HG03575 (cell line): ENCODE data around the gene DIMT1.
A peak's percentile ranks its signal among the peaks of the same experiment; 100 is the strongest.

Experiments
- ATAC-seq: cut with Tn5 transposase; IDR thresholded peaks from one replicate; pipeline ENCODE4 v1.9.1; 2021; ENCODE audit not compliant: unreplicated experiment, insufficient number of reproducible peaks, low FRiP score; ENCODE audit errors: extremely low read depth

DIMT1 gene

DNA sequence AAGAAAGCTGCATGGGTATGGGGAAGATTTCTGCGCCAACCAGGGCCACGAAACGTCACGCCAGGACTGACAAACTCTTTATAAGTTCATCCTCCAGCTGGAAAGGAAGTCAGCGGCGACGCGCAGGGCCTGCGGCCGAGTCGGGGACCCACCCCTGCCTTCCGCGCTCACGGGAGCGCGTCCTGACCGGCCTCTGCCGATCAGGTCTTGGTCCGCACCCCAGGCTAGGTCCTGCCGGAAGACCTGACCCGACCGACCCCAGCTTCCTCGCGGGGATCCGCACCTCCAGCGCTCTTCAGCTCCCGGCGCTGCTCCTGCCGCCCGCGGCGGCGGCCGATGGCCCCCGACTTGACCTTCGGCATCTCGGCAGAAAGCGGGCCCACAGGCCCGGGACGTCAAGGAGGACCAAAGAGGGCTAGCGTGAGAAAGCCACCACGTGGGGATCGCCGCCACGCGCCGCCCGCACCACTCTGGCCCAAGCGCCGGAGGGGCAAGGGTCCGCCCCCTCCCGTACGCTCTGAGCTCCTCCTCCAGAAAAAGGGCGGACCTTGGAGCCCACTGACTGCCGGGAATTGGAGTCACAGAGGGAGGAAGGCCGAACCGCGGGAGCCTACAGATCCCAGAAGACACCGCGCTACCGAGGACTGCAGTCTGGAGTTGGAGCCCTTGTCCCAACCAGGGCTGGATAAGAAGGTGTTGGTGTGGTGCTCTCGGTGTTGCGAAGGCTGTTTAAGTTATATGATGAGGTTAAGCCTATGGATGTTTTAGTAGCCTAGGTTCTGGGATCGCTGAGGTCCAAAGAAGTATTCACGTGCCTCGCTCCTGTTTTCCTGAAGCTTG lies at the start of gene DIMT1:
Gene DIMT1, minus strand, starts transcription at position 495 of the 840 bp plus-strand sequence. Its CDS starts 133 bp downstream, at position 362.
- peak; percentile 92 for ATAC-seq

DNA sequence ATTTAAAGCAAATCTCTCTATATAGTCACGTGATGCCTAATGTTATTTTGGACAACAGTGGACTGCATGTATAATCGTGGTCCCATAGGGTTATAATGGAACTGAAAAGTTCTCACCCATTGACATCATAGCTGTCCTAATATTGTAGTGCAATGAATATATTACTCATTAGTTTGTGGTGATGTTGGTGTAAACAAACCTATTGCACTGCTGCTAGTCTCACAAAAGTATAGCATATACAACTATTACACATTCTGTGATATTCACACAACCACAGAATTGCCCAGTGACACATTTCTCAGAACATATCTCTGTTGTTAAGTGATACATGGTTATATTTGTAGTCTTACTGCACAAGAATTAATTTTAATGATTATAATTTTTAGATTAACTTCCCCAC lies 46.6 kb upstream of the DIMT1 start:
- no peak for ATAC-seq

DNA sequence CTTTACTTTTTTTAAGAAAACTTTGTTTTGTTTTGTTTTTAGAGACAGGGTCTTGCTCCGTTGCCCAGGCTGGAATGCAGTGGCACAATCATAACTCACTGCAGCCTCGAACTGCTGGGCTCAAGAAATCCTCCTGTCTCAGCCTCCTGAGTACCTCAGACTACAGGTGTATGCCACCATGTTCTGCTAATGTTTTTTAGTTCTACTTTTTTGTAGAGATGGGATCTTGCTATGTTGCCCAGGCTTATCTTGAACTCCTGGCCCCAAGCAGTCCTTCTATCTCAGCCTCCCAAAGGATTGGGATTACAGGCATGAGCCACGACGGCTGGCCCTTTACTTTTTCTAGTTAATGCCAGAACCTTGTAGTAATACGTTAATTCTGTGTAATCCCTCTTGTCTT lies 44.8 kb upstream of the DIMT1 start:
- ATAC-seq, result no peak

DNA sequence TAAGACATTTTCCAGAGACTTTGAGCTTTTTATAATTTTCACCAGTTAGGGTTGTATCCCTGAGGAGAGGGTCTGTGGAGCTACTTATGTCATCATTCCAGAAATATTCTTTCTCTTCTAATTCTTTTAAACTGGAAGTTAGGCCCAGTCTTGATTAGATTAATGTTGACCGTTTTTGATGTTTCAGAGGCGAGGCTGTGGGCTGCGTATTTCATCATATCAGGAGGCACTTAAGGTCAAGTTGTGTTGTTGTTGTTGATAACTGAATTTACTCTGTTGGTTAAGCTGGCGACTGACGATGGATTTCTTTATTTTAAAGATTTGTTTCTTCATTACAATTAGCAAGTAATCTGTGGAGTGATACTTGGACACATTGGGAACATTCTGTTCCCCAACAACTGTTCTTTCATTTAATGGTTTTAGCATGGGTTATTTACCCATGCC lies 28.9 kb upstream of the DIMT1 start:
- no peak for ATAC-seq

DNA sequence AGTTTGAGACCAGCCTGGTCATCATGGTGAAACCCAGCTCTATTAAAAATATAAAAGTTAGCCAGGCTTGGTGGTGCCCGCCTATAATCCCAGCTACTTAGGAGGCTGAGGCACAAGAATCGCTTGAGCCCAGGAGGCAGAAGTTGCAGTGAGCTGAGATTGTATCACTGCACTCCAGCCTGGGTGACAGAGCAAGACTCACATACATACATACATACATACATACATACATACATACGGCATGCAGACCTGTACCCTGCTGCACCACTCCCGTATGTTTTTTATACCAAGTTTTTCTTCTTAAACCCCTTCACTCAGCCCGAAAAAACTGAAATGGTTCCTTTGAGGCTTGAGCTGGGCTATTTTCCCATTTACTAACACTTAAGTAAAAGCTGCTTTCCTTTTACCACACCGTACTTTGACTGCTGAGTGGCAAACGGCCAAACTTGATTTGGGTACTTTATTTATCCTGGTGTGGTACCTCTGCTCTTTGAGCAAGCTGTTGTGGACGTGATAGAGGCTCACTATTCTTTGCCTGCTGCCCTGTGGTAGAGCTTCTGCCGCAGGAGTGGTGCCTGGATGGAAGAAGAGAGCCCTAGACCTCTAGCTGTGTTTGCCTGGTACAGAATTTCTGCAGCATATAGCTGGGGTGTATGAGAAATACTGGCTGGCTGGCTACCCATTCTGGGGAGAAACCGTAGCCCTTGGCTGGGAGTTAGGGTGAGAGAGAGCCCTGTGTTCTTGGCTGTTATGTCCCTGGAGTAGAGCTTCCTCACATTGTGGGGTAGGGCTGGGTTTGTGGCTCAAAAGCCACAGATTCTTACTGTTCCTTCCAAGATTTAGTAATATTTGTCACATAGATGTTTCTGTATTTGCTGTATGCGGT lies 28.3 kb upstream of the DIMT1 start:
- no peak for ATAC-seq

DNA sequence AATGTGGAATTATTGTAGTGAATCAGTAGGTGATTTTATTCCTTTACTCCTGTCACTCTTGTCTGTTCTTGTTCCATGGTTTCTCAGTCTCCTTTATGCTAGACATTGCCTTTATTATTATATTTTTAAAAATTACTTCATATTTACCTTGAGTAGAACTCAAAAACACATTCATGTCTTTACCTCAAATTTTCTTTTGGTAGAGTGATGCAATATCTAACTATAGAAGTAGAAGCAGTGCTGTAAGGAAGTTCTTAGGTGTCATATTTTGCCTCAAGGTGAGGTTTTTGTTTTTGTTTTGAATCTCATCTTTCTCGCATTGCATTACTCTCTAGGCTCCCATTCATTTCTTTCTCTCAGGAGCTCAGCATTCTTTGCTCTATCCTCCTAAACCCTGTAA lies 21.1 kb upstream of the DIMT1 start:
- ATAC-seq, result no peak

DNA sequence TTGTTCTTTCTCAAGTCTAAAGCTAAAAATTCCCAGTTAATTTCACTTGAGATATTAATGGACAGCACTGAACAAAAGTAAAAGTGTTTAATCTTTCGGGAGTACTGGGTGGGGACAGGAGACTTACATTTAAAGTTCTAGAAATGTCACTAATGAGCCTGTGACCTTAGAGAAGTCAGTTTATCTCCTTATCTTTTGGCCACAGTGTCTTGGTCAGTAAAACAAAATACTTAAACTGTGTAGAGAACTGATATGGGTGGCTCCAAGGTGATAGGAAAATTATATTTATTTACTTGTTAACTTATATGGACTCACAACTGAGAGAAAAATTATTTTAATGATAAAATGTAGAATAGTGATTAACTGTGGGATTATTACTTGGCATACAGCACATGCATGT lies 17.7 kb upstream of the DIMT1 start:
- no peak for ATAC-seq

DNA sequence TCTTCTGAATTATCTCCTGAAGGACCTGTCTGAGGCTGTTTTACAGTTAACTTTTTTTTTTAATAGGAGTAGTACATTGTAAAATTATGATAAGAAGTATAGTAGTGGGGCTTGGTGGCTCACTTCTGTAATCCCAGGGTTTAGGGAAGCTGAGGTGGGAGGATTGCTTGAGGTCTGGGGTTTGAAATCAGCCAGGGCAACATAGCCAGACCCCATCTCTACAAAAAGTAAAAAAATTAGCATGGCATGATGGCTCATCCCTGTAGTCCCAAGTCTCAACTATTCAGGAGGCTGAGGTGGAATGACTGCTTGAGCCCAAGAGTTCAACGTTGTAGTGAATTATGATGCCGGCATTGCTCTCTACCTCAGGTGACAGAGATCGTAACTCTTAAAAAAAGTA lies 15.9 kb upstream of the DIMT1 start:
- ATAC-seq, result no peak

DNA sequence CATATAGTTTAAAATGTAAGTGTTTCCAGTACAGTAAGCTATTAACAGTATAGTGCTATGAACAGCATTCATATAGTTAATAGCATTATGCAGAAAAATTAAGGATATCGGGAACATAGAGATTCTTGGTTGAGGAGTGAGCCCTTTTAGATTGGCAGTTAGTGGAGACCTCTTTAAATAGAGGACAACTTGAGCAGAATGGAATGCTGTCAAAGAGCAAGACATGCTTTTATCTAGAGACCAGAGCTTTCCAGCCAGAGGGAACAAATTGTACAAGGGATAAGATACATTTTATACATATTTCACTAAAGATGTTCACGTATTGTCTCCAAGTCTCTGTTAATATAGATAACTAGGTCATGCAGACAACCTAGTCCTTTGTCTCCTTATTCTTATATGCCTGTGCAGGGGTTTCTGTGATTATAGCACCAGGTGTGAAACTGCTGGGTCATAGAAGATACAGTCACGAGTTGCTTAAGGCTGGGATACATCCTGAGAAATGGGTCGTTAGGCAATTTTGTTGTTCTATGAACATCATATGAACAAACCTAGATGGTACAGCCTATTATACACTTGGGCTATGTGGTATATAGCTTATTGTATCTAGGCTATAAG lies 14.9 kb upstream of the DIMT1 start:
- ATAC-seq, result no peak

DNA sequence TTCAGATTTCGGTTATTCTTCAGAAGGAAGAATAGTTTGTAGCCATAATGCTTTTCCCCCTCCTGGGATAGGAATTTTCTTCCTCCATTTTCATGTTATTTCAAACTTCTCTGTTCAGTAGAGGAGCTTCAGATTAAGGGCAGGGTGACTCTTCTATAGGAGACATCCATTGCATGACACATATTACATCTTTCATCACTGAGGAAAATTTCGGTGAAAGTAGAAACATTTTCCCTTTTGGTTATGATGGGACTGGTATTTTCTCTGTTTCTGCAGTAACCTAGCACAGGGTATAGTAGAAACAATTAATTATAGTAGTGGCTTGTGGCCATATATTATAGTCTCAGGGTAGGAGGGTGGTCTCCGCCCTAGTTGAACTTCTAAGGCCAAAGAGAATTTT lies 10.0 kb upstream of the DIMT1 start:
- ATAC-seq, result no peak

DNA sequence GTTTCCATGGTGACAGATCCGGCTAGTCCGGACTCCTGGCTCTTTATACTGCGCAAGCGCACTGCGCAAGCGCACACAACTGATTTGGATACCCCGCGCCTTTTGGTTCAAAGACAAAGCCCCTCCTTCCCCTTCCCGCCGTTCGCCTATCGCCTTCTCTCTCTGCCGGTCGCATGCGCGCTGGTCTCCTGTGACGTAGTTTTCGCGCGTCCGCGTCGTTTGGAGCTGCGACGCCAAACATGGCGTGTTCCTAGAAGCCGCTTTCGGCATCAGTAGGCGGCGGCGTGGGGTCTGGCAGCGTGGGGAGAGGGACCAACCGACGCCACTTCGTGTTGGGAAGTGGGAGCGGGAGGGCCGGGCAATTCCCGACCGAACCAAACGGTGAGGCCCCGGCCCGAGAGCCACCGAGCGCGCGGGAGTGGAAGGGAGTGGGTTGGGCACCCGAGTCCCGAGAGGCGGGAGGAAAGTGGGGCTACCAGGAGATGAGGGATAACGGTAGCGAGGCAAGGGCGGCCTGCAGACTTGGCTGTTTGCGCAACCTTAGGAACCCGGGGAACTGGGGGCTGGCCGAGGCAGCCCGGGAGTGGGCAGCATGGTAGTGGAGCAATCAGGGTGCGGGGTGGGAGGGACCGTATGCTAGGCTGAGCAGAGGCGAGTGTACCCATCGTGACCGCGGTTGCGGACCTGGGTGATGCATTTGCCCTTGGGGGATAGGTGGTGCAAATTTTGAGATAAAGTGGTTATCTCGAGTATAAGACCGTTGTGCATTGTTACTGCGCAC lies 9.0 kb upstream of the DIMT1 start, which contains the start of gene IPO11:
Gene IPO11, plus strand, starts transcription at position 215 of the 781 bp plus-strand sequence. CDS start 24,517 bp downstream, outside the sequence.
- ATAC-seq, result peak; percentile 96

DNA sequence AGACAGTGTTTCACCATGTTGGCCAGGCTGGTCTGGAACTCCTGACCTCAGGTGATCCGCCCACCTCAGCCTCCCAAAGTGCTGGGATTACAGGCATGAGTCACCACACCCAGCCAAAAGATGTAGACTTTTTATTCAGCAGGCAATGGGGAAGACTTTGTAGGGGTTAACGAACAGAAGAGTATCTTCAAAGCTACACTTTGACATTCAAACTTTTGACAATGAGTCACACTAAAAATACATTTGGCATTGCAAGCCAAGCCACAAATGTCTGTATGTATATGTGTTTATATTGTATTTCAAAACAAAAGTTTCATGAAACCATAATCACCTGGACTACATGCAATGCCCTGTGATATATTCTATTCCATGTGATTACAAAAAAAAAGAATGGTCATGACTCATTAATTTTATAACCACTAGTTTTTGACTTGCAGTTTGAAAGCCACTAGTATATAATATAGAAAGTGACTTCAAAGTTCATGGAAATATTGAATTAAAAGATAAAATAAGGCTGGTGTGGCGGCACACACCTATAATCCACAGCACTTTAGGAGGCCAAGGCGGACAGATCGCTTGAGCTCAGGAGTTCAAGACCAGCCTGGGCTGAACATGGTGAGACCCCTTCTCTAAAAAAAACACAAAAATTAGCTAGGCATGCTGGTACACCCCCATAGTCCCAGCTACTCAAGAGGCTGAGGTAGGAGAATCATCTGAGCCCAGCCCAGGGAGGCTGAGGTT lies 8.3 kb downstream of the DIMT1 start:
- ATAC-seq, result no peak

DNA sequence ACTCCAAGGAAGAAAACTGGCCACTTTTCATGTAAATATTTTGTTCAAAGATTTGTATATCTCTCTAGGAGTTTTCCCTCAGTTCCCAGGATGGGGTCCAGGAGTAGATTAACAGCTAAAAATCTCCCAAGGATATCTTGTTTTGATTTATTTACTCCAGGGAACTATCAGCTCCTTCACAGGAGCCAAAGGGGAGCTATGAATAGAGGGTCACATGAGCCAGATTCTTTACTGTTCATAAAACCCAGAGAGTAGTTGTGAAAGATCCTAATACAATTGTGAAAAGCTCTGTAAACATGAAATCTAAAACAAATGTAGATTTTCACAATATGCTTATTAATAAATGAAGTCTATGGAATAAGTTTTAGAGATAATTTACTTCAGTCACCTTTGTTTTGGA lies 16.9 kb downstream of the DIMT1 start:
- ATAC-seq, result no peak

DNA sequence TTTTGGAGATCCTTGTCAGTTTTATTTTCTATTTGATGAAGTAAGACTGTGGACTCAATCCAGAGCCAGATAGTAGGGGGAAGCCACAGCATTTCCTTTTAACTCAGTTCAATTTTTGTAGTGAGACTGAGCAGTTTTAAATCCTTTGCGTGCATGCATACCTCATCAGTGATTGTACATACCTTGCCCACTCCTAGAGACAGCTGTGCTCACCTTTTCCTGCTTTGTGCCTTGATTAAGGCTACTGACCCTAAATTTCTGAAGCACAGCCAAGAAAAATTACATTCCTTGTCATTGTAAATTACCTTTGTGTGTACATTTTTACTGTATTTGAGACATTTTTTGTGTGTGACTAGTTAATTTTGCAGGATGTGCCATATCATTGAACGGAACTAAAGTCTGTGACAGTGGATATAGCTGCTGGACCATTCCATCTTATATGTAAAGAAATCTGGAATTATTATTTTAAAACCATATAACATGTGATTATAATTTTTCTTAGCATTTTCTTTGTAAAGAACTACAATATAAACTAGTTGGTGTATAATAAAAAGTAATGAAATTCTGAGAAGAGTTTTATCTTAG lies 17.8 kb downstream of the DIMT1 start:
- ATAC-seq, result no peak

DNA sequence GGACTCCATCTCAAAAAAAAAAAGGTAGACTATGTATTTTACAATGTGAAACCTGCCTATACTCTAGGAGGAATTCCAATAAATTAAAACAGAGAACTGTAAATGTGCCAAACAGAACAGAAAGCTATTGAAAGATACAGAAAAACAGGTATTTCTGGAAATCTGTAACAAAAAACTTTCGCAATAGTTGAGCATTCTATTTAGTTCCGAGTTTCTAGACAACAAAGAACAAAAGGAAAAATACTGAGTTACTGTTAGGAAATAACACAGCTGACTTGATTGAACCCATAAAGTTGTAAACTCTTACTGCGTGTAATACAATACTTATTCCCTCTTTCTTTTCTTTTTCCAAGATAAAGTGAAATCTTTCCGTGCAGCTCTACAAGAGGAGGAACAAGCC lies 18.6 kb downstream of the DIMT1 start:
- no peak for ATAC-seq

DNA sequence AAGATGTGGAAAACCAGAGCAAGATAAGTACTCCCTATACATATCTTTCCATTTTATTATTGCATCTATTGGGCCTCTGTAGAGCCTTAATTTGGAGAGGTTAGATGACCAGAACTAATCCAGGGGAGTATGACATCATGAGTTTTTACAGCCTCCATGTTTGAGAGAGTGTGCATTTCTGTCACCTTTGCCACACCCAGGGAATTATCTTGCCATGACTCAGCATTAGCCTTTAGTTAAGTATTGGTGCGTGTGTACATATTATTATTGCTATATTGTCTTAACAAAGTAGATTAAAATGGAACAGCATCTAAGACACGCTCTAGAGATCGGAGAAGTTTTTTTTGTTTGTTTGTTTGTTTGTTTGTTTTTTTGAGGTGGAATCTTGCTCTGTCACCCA lies 27.6 kb downstream of the DIMT1 start:
- ATAC-seq, result no peak

DNA sequence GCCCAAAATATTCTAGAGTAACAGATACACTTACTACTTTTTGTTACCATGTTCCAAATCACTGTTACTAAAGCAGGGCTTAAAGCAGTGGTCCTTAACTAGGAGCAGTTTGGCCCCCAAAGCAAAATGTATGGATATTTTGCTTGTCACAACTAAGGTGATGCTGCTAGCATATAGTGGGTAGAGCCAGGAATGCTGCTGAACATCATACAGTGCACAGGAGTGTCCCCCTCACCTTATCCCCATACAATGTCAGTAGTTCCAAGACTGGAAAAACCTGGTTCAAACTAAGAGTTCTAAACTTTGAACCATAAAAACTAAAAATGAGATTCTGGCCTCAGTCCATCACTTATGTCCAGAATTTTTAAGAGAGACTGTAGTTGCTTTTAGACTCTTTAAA lies 28.1 kb downstream of the DIMT1 start:
- no peak for ATAC-seq

DNA sequence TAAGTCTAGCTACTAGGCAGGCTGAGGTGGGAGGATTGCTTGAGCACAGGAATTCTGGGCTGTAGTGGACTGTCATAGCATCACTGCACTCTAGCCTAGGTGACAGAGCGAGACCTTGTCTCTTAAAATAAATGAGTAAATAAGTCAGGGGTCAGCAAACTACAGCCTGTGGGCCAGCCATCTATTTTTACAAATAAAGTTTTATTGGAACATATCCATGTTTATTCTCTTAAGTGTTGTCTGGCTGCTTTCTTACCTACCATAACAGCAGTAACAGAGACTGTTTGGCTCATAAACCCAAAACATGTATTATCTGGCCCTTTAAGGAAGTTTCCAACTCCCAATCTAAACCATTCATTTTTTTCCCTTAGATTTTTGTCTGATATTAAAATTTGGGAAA lies 29.6 kb downstream of the DIMT1 start:
- no peak for ATAC-seq
